Measurements from ENCODE around the gene PEX14.

DNA sequence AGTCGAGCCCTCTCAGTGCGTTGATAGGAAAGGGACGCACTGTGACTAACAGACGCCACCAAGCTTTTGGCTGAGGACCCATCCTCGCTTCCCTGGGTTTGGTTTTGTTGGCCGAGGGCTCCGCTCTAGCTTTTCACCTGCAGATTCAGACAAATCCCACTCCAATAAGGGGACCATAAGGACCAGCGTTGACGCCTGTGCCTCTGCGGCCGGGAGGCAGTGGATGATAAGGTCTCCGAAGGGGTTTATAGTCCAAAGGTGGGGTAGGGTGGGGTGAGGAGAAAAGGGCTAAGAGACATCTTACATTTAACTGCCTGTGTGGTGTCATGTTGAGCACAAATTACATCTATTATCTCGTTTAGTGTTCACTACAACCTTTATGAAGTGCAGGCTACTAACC, 760 bp downstream of the PEX14 start:
- TF ChIP-seq, protein P1, sequence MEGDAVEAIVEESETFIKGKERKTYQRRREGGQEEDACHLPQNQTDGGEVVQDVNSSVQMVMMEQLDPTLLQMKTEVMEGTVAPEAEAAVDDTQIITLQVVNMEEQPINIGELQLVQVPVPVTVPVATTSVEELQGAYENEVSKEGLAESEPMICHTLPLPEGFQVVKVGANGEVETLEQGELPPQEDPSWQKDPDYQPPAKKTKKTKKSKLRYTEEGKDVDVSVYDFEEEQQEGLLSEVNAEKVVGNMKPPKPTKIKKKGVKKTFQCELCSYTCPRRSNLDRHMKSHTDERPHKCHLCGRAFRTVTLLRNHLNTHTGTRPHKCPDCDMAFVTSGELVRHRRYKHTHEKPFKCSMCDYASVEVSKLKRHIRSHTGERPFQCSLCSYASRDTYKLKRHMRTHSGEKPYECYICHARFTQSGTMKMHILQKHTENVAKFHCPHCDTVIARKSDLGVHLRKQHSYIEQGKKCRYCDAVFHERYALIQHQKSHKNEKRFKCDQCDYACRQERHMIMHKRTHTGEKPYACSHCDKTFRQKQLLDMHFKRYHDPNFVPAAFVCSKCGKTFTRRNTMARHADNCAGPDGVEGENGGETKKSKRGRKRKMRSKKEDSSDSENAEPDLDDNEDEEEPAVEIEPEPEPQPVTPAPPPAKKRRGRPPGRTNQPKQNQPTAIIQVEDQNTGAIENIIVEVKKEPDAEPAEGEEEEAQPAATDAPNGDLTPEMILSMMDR (conservative IDR thresholded peaks at IDR 0.05; ENCODE audit: low read depth in 2 of 2) = no peak
- no peak for TF ChIP-seq EZH2phosphoT487 (IDR thresholded peaks at IDR 0.05; ENCODE audit: unreplicated experiment)
- TF ChIP-seq, protein P2, sequence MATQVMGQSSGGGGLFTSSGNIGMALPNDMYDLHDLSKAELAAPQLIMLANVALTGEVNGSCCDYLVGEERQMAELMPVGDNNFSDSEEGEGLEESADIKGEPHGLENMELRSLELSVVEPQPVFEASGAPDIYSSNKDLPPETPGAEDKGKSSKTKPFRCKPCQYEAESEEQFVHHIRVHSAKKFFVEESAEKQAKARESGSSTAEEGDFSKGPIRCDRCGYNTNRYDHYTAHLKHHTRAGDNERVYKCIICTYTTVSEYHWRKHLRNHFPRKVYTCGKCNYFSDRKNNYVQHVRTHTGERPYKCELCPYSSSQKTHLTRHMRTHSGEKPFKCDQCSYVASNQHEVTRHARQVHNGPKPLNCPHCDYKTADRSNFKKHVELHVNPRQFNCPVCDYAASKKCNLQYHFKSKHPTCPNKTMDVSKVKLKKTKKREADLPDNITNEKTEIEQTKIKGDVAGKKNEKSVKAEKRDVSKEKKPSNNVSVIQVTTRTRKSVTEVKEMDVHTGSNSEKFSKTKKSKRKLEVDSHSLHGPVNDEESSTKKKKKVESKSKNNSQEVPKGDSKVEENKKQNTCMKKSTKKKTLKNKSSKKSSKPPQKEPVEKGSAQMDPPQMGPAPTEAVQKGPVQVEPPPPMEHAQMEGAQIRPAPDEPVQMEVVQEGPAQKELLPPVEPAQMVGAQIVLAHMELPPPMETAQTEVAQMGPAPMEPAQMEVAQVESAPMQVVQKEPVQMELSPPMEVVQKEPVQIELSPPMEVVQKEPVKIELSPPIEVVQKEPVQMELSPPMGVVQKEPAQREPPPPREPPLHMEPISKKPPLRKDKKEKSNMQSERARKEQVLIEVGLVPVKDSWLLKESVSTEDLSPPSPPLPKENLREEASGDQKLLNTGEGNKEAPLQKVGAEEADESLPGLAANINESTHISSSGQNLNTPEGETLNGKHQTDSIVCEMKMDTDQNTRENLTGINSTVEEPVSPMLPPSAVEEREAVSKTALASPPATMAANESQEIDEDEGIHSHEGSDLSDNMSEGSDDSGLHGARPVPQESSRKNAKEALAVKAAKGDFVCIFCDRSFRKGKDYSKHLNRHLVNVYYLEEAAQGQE (IDR thresholded peaks at IDR 0.05; ENCODE audit: unreplicated experiment) = no peak
- no peak for TF ChIP-seq JUNB (IDR thresholded peaks at IDR 0.05; ENCODE audit: unreplicated experiment)
- no peak for TF ChIP-seq EZH2 (IDR thresholded peaks at IDR 0.05; ENCODE audit: low read depth, unreplicated experiment)
- TF ChIP-seq POLR2AphosphoS5 (IDR thresholded peaks at IDR 0.05; ENCODE audit: low read depth) = no peak

Measured in GM23338 (cell line).